ENCODE results near the gene CYTIP.

DNA sequence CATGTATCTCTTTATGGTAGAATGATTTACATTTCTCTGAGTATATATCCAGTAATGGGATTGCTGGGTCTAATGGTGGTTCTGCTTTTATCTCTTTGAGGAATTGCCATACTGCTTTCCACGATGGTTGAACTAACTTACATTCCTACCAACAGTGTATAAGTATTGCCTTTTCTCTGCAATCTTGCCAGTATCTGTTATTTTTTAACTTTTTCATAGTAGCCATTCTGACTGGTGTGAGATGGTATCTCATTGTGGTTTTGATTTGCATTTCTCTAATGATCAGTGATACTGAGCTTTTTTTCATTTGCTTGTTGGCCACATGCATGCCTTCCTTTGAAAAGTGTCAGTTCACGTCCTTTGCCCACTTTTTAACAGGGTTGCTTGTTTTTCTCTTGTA is 55.1 kb downstream of the CYTIP start:
- TF ChIP-seq, protein P1, sequence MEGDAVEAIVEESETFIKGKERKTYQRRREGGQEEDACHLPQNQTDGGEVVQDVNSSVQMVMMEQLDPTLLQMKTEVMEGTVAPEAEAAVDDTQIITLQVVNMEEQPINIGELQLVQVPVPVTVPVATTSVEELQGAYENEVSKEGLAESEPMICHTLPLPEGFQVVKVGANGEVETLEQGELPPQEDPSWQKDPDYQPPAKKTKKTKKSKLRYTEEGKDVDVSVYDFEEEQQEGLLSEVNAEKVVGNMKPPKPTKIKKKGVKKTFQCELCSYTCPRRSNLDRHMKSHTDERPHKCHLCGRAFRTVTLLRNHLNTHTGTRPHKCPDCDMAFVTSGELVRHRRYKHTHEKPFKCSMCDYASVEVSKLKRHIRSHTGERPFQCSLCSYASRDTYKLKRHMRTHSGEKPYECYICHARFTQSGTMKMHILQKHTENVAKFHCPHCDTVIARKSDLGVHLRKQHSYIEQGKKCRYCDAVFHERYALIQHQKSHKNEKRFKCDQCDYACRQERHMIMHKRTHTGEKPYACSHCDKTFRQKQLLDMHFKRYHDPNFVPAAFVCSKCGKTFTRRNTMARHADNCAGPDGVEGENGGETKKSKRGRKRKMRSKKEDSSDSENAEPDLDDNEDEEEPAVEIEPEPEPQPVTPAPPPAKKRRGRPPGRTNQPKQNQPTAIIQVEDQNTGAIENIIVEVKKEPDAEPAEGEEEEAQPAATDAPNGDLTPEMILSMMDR (IDR thresholded peaks at IDR 0.05; ENCODE audit: low read length), result no peak
- no peak for TF ChIP-seq EZH2 (IDR thresholded peaks at IDR 0.05; ENCODE audit: borderline replicate concordance, low read length)
